ENCODE results near the gene PDZD2.
"Not testable (repeated sequence)": the region's sequence is repeated elsewhere in the genome, so short reads cannot be mapped to it uniquely, and the experiment has no call there.

Gene PDZD2

DNA sequence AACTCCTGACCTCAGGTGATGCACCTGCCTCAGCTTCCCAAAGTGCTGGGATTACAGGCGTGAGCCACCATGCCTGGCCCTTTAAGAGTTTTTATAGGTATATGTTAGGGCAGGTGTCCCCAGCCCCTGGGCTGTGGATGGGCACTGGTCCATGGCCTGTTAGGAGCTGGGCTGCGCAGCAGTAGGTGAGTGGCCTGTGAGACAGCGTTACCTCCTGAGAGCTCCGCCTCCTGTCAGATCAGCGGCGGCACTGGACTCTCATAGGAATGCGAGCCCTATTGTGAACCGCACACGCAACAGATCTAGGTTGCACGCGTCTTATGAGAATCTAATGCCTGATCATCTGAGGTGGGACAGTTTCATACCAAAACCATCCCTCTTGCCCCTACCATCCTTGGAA, 361.8 kb downstream of the PDZD2 start:
- no peaks in the 10 kb centered on the region for H3K27me3 ChIP-seq (ENCODE audit: low read depth, low read length)
- H3K4me3 ChIP-seq (ENCODE audit: low read depth in 1 of 2, low read length in 2 of 2): no peak overlapping the region
- no peaks in the 10 kb centered on the region for H3K4me1 ChIP-seq (ENCODE audit: control insufficient read depth in 1 of 2, insufficient read depth in 2 of 2, low read length in 2 of 2)
- H3K27ac ChIP-seq (ENCODE audit: low read length): no peak overlapping the region
- H3K36me3 ChIP-seq (ENCODE audit: control insufficient read depth in 1 of 2, insufficient read depth in 2 of 2, low read length in 2 of 2): no peaks in the 10 kb centered on the region
- H3K9me3 ChIP-seq (ENCODE audit: control insufficient read depth in 1 of 2, low read length in 2 of 2): no peaks in the 10 kb centered on the region

DNA sequence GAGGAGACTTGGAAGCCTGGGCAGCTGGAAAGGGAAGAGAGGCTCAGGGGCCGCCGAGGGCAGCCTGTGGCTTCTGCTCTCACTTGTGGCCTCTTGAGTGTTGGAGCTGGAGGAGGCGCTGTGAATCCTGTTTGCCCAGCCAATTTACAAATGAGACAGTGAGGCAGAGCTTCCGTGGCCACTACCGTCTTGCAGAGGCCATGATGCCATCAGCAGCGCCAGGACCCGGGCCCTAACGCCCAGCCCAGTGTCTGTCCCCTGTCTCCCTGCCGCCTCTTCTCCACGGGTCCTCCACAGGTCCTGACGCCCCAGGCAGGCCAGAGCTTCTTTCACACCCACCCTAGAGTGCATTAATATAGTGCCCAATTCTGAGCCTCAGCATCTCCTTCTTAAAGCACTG, 362.4 kb downstream of the PDZD2 start:
- no peaks in the 10 kb centered on the region for H3K27me3 ChIP-seq (ENCODE audit: low read depth, low read length)
- no peak overlapping the region for H3K27ac ChIP-seq (ENCODE audit: low read length)
- H3K4me3 ChIP-seq (ENCODE audit: low read depth in 1 of 2, low read length in 2 of 2): no peak overlapping the region
- H3K36me3 ChIP-seq (ENCODE audit: control insufficient read depth in 1 of 2, insufficient read depth in 2 of 2, low read length in 2 of 2): no peaks in the 10 kb centered on the region
- H3K9me3 ChIP-seq (ENCODE audit: control insufficient read depth in 1 of 2, low read length in 2 of 2): no peaks in the 10 kb centered on the region
- H3K4me1 ChIP-seq (ENCODE audit: control insufficient read depth in 1 of 2, insufficient read depth in 2 of 2, low read length in 2 of 2): no peaks in the 10 kb centered on the region

GRCh38 chr5:32001707-32002106, 362.8 kb downstream of the PDZD2 start:
- no peaks in the 10 kb centered on the region for H3K9me3 ChIP-seq (ENCODE audit: control insufficient read depth in 1 of 2, low read length in 2 of 2)
- no peak overlapping the region for H3K27ac ChIP-seq (ENCODE audit: low read length)
- H3K4me1 ChIP-seq (ENCODE audit: control insufficient read depth in 1 of 2, insufficient read depth in 2 of 2, low read length in 2 of 2): no peaks in the 10 kb centered on the region
- H3K36me3 ChIP-seq (ENCODE audit: control insufficient read depth in 1 of 2, insufficient read depth in 2 of 2, low read length in 2 of 2): no peaks in the 10 kb centered on the region
- H3K27me3 ChIP-seq (ENCODE audit: low read depth, low read length): no peaks in the 10 kb centered on the region
- no peak overlapping the region for H3K4me3 ChIP-seq (ENCODE audit: low read depth in 1 of 2, low read length in 2 of 2)

DNA sequence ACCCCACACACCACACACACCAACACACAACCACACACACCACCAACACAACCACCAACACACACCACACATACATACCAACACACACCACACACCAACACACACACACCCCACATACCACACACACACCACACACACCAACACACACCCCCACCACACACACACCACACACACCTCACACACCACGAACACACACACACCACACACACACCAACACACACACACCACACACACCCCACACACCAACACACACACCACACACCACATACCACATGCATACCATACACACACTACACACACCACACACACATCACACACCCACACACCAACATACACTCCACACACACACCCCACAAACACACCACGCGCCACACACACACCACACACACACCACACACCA, 363.8 kb downstream of the PDZD2 start:
- Histone ChIP-seq H3K27ac (ENCODE audit: low read length) (no peak overlapping the region), H3K4me1 (ENCODE audit: control insufficient read depth in 1 of 2, insufficient read depth in 2 of 2, low read length in 2 of 2) (no peaks in the 10 kb centered on the region), H3K36me3 (ENCODE audit: control insufficient read depth in 1 of 2, insufficient read depth in 2 of 2, low read length in 2 of 2) (no peaks in the 10 kb centered on the region), H3K4me3 (ENCODE audit: low read depth in 1 of 2, low read length in 2 of 2) (no peak overlapping the region), H3K27me3 (ENCODE audit: low read depth, low read length) (no peaks in the 10 kb centered on the region), H3K9me3 (ENCODE audit: control insufficient read depth in 1 of 2, low read length in 2 of 2) (no peaks in the 10 kb centered on the region)

- Histone ChIP-seq H3K4me1 (ENCODE audit: control insufficient read depth in 1 of 2, insufficient read depth in 2 of 2, low read length in 2 of 2) (no peaks in the 10 kb centered on the region), H3K9me3 (ENCODE audit: control insufficient read depth in 1 of 2, low read length in 2 of 2) (no peaks in the 10 kb centered on the region), H3K36me3 (ENCODE audit: control insufficient read depth in 1 of 2, insufficient read depth in 2 of 2, low read length in 2 of 2) (no peaks in the 10 kb centered on the region), H3K27ac (ENCODE audit: low read length) (no peak overlapping the region), H3K27me3 (ENCODE audit: low read depth, low read length) (no peaks in the 10 kb centered on the region), H3K4me3 (ENCODE audit: low read depth in 1 of 2, low read length in 2 of 2) (no peak overlapping the region)
Measured at GRCh38 chr5:32003981-32004380, 365.1 kb downstream of the PDZD2 start.

GRCh38 chr5:32004404-32004803, 365.5 kb downstream of the PDZD2 start:
- no peaks in the 10 kb centered on the region for H3K36me3 ChIP-seq (ENCODE audit: control insufficient read depth in 1 of 2, insufficient read depth in 2 of 2, low read length in 2 of 2)
- H3K27ac ChIP-seq (ENCODE audit: low read length): no peak overlapping the region
- H3K4me3 ChIP-seq (ENCODE audit: low read depth in 1 of 2, low read length in 2 of 2): no peak overlapping the region

DNA sequence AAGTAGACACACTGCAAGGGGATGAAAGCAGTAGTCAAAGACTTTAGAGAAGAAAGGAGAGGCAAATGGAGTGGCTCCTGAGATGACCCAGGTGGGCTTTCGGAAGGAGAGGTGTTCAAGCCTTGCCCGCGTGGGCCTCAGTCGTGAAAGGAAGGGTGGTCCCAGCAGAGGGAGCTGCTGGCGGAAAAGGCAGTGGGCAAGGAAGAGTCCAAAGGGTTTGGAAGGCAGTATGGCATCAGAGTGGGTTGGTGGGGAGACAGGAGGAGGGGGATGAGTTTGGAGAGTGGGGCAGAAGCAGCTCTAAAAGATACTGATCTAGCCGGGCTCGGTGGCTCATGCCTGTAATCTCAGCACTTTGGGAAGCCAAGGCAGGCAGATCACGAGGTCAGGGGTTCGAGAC, 369.8 kb downstream of the PDZD2 start:
- H3K9me3 ChIP-seq (ENCODE audit: control insufficient read depth in 1 of 2, low read length in 2 of 2): no peaks in the 10 kb centered on the region
- H3K4me3 ChIP-seq (ENCODE audit: low read depth in 1 of 2, low read length in 2 of 2): no peak overlapping the region
- H3K36me3 ChIP-seq (ENCODE audit: control insufficient read depth in 1 of 2, insufficient read depth in 2 of 2, low read length in 2 of 2): no peaks in the 10 kb centered on the region
- no peaks in the 10 kb centered on the region for H3K4me1 ChIP-seq (ENCODE audit: control insufficient read depth in 1 of 2, insufficient read depth in 2 of 2, low read length in 2 of 2)
- H3K27me3 ChIP-seq (ENCODE audit: low read depth, low read length): no peaks in the 10 kb centered on the region
- no peak overlapping the region for H3K27ac ChIP-seq (ENCODE audit: low read length)

More at GRCh38 chr5:32004404-32004803, 365.5 kb downstream of the PDZD2 start:
- no peaks in the 10 kb centered on the region for H3K27me3 ChIP-seq (ENCODE audit: low read depth, low read length)
- H3K4me1 ChIP-seq (ENCODE audit: control insufficient read depth in 1 of 2, insufficient read depth in 2 of 2, low read length in 2 of 2): no peaks in the 10 kb centered on the region
- H3K9me3 ChIP-seq (ENCODE audit: control insufficient read depth in 1 of 2, low read length in 2 of 2): no peaks in the 10 kb centered on the region

DNA sequence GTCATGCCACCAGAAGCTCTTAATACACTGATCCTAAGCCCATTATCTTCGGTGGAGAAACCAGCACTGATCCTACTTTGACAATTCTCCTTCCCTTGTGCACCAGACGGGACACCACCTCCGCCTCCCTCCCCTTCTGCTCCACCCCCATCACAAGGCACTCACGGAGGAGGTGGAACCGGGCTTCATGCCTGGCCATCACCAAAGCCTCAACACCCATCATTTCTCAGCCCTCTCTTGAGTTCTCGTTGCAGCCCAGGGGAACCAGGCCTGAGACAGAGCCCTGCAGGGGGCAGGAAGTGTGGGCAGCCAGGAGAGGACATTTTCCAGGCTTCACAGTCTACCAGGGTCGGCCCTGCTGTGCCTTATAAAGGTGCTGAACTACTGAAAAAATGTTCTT, 374.7 kb downstream of the PDZD2 start:
- peaks cover 0 to 8% of the 10 kb centered on the region in 2 donors for H3K4me1 ChIP-seq (ENCODE audit: control insufficient read depth in 1 of 2, insufficient read depth in 2 of 2, low read length in 2 of 2)
- no peaks in the 10 kb centered on the region for H3K36me3 ChIP-seq (ENCODE audit: control insufficient read depth in 1 of 2, insufficient read depth in 2 of 2, low read length in 2 of 2)
- H3K27ac ChIP-seq (ENCODE audit: low read length): no peak overlapping the region
- no peak overlapping the region for H3K4me3 ChIP-seq (ENCODE audit: low read depth in 1 of 2, low read length in 2 of 2)
- no peaks in the 10 kb centered on the region for H3K9me3 ChIP-seq (ENCODE audit: control insufficient read depth in 1 of 2, low read length in 2 of 2)
- H3K27me3 ChIP-seq (ENCODE audit: low read depth, low read length): no peaks in the 10 kb centered on the region

- peaks cover 0 to 10% of the 10 kb centered on the region in 2 donors for H3K4me1 ChIP-seq (ENCODE audit: control insufficient read depth in 1 of 2, insufficient read depth in 2 of 2, low read length in 2 of 2)
- H3K27me3 ChIP-seq (ENCODE audit: low read depth, low read length): no peaks in the 10 kb centered on the region
- no peaks in the 10 kb centered on the region for H3K9me3 ChIP-seq (ENCODE audit: control insufficient read depth in 1 of 2, low read length in 2 of 2)
- H3K36me3 ChIP-seq (ENCODE audit: control insufficient read depth in 1 of 2, insufficient read depth in 2 of 2, low read length in 2 of 2): no peaks in the 10 kb centered on the region
- H3K27ac ChIP-seq (ENCODE audit: low read length): no peak overlapping the region
- H3K4me3 ChIP-seq (ENCODE audit: low read depth in 1 of 2, low read length in 2 of 2): no peak overlapping the region
Measured at GRCh38 chr5:32014096-32014745, 375.3 kb downstream of the PDZD2 start.

- H3K36me3 ChIP-seq (ENCODE audit: control insufficient read depth in 1 of 2, insufficient read depth in 2 of 2, low read length in 2 of 2); H3K4me3 ChIP-seq (ENCODE audit: low read depth in 1 of 2, low read length in 2 of 2); H3K4me1 ChIP-seq (ENCODE audit: control insufficient read depth in 1 of 2, insufficient read depth in 2 of 2, low read length in 2 of 2); H3K27me3 ChIP-seq (ENCODE audit: low read depth, low read length); H3K9me3 ChIP-seq (ENCODE audit: control insufficient read depth in 1 of 2, low read length in 2 of 2); H3K27ac ChIP-seq (ENCODE audit: low read length): not testable (repeated sequence)
Measured at GRCh38 chr5:32015262-32015661, 376.3 kb downstream of the PDZD2 start.

DNA sequence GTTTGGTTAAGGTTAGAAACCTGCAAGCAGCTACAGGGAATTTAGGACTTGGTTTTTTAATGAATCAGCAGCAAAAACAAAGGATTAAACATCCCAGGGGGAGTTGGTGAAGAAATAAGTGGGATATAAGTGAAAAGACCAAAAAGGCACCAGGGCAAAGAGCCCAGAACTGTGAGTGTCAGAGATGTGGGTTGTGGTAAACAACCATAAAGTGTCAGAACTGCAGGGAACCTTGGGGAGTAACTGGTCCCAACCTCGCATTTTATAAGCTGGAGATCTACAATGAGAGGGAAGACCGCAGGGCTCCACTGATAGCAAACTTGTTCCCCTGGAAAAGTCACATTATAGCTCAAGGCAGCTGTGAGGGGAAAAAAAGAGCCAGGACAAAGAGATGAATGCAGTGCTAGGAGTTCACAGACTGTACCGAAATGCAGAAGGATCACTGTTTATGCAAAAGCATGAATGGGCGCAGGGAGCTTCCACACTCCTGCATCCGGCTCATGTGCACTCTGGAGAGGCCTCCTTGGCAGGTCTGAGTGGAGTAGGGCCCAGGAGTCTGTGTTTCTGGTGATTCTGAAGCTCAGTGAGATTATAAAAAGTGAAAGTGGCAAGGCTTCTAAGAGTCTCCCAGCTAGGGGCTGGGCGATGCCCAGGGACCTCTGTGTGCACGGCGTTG, 378.9 kb downstream of the PDZD2 start:
- Histone ChIP-seq H3K9me3 (ENCODE audit: control insufficient read depth in 1 of 2, low read length in 2 of 2) (no peaks in the 10 kb centered on the region), H3K4me3 (ENCODE audit: low read depth in 1 of 2, low read length in 2 of 2) (no peak overlapping the region), H3K27ac (ENCODE audit: low read length) (no peak overlapping the region), H3K4me1 (ENCODE audit: control insufficient read depth in 1 of 2, insufficient read depth in 2 of 2, low read length in 2 of 2) (peaks cover 0 to 10% of the 10 kb centered on the region in 2 donors), H3K27me3 (ENCODE audit: low read depth, low read length) (no peaks in the 10 kb centered on the region), H3K36me3 (ENCODE audit: control insufficient read depth in 1 of 2, insufficient read depth in 2 of 2, low read length in 2 of 2) (no peaks in the 10 kb centered on the region)

Measured in muscle layer of duodenum (tissue), 2 donors.